Endodermal cell (in vitro differentiated cells): Measurements from ENCODE around the gene TIA1. TPM values are rescaled to one million over a fixed set of nuclear protein-coding genes. Genes with fewer than 3 reads are reported as not detected.
A peak's percentile ranks its signal among the peaks of the same experiment; 100 is the strongest.
"Not testable (repeated sequence)": the region's sequence is repeated elsewhere in the genome, so short reads cannot be mapped to it uniquely, and the experiment has no call there.

Experiments used
- DNase-seq: peaks from one replicate; pipeline ENCODE4 v3.0.0-alpha.2; 2017
- H3K27ac ChIP-seq: 2 replicates; pipeline ENCODE4 v1.5.1; 2013; ENCODE audit warnings: mild to moderate bottlenecking, low read depth, low read length, moderate library complexity
- H3K27me3 ChIP-seq: 2 replicates; pipeline ENCODE4 v1.6.1; 2013; ENCODE audit warnings: mild to moderate bottlenecking, low read length, moderate library complexity; ENCODE audit not compliant: insufficient read depth, control insufficient read depth, poor library complexity, severe bottlenecking
- H3K36me3 ChIP-seq: 2 replicates; pipeline ENCODE4 v1.7.0; 2013; ENCODE audit warnings: mild to moderate bottlenecking, low read length, moderate library complexity; ENCODE audit not compliant: control insufficient read depth, insufficient read depth
- H3K4me1 ChIP-seq: one replicate; pipeline ENCODE4 v1.7.0; 2013; ENCODE audit warnings: low read length; ENCODE audit not compliant: control insufficient read depth, insufficient read depth
- H3K4me3 ChIP-seq: 2 replicates; pipeline ENCODE4 v1.5.1; 2013; ENCODE audit warnings: mild to moderate bottlenecking, low read length, moderate library complexity
- H3K9ac ChIP-seq: 2 replicates; pipeline ENCODE4 v1.6.1; 2013; ENCODE audit warnings: mild to moderate bottlenecking, low read length, moderate library complexity; ENCODE audit not compliant: poor library complexity, severe bottlenecking; ENCODE audit errors: extremely low read depth
- H3K9me3 ChIP-seq: 2 replicates; pipeline ENCODE4 v1.6.1; 2013; ENCODE audit warnings: mild to moderate bottlenecking, low read length, moderate library complexity; ENCODE audit not compliant: control insufficient read depth
- H3K27ac Mint-ChIP-seq: 2 replicates; pipeline ENCODE4 v1.8.0; 2020; ENCODE audit warnings: mixed read lengths
- H3K27me3 Mint-ChIP-seq: 2 replicates; pipeline ENCODE4 v1.8.0; 2021; ENCODE audit warnings: mild to moderate bottlenecking, mixed read lengths; ENCODE audit not compliant: insufficient read depth
- H3K36me3 Mint-ChIP-seq: 2 replicates; pipeline ENCODE4 v1.8.0; 2020; ENCODE audit warnings: low read depth, mixed read lengths
- H3K4me1 Mint-ChIP-seq: 2 replicates; pipeline ENCODE4 v1.8.0; 2020; ENCODE audit warnings: mixed read lengths
- H3K4me3 Mint-ChIP-seq: 2 replicates; pipeline ENCODE4 v1.8.0; 2020; ENCODE audit warnings: mild to moderate bottlenecking, moderate library complexity, mixed read lengths
- H3K9me3 Mint-ChIP-seq: 2 replicates; pipeline ENCODE4 v1.8.0; 2020; ENCODE audit warnings: mild to moderate bottlenecking, mixed read lengths
- WGBS, 2 experiments: methylation state at CpG; one replicate each; pipeline versions ENCODE4 v1.1.5 to v1.1.7; 2013; ENCODE audit warnings: missing lambda C conversion rate in 2 of 2, mixed read lengths in 1 of 2; ENCODE audit not compliant: insufficient coverage in 1 of 2, insufficient read length in 1 of 2; 5-methylcytosine and 5-hydroxymethylcytosine counted together
- total RNA-seq, 2 donors: library from RNA; stranded (reverse); fragmentation: NEBNext Ultra II Directional in 1 of 2; extraction: Animal tissue kit (Norgen Biotek cat#: 25700) in 1 of 2; gene quantifications; 2 replicates in 1 of 2; 3 replicates in 1 of 2; pipeline ENCODE4 v1.2.1, GENCODE V29; 2021
- TF ChIP-seq, protein P1 (sequence below): fragments of 200-600 bp; sonication (generic); conservative IDR thresholded peaks from 2 replicates; pipeline ENCODE4 v1.5.0; 2021; ENCODE audit warnings: antibody characterized with exemption, mild to moderate bottlenecking

The TIA1 gene
- total RNA-seq, 2 donors from 2014 or later: 217 to 256 TPM

DNA sequence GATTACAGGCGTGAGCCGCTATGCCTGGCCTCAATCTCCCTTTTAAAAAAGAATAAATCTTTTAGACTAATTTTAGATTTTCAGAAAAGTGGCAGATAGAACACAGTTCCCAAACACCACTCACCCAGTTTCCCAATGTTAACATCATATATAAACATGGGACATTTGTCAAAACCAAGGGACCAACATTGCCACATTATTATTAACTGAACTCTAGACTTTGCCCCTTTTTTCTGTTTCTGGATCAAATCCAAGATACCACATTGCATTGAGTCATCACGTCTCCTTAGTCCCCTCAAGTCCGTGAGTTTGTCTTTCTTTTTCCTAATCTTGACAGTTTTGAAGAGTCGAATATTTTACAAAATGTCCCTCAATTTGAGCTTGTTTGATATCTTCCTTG lies 60.0 kb downstream of the TIA1 start:
- Histone ChIP-seq H3K9ac (no peak overlapping the region), H3K27ac (no peak overlapping the region), H3K4me3 (no peak overlapping the region), H3K9me3 (no peaks in the 10 kb centered on the region), H3K4me1 (no peaks in the 10 kb centered on the region), H3K36me3 (no peaks in the 10 kb centered on the region), H3K27me3 (no peaks in the 10 kb centered on the region)
- H3K9me3 Mint-ChIP-seq: no peaks in the 10 kb centered on the region
- peak overlapping the region; percentile 29 for H3K27ac Mint-ChIP-seq
- TF ChIP-seq, protein P1, sequence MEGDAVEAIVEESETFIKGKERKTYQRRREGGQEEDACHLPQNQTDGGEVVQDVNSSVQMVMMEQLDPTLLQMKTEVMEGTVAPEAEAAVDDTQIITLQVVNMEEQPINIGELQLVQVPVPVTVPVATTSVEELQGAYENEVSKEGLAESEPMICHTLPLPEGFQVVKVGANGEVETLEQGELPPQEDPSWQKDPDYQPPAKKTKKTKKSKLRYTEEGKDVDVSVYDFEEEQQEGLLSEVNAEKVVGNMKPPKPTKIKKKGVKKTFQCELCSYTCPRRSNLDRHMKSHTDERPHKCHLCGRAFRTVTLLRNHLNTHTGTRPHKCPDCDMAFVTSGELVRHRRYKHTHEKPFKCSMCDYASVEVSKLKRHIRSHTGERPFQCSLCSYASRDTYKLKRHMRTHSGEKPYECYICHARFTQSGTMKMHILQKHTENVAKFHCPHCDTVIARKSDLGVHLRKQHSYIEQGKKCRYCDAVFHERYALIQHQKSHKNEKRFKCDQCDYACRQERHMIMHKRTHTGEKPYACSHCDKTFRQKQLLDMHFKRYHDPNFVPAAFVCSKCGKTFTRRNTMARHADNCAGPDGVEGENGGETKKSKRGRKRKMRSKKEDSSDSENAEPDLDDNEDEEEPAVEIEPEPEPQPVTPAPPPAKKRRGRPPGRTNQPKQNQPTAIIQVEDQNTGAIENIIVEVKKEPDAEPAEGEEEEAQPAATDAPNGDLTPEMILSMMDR: no peak
- H3K36me3 Mint-ChIP-seq: no peaks in the 10 kb centered on the region
- H3K4me1 Mint-ChIP-seq: peaks cover 3% of the 10 kb centered on the region
- WGBS, 2 experiments: 94 to 98% methylated on average over 4 to 5 of the region's 5 CpGs
- no peak for DNase-seq
- no peaks in the 10 kb centered on the region for H3K27me3 Mint-ChIP-seq
- H3K4me3 Mint-ChIP-seq: no peak overlapping the region

DNA sequence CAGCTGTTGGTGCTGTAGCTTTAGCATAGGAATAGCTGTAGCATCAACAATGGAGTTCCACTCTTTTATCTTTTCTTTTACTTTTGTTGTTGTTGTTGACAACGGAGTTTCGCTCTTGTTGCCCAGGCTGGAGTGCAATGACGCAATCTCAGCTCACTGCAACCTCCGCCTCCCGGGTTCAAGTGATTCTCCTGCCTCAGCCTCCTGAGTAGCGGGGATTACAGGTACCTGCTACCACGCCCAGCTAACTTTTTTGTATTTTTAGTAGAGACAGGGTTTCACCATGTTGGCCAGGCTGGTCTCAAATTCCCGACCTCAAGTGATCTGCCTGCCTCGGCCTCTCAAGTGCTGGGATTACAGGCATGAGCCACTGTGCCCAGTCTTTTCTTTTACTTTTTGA lies 61.3 kb downstream of the TIA1 start:
- H3K4me1 Mint-ChIP-seq, H3K27me3 ChIP-seq, H3K27ac Mint-ChIP-seq: not testable (repeated sequence)

DNA sequence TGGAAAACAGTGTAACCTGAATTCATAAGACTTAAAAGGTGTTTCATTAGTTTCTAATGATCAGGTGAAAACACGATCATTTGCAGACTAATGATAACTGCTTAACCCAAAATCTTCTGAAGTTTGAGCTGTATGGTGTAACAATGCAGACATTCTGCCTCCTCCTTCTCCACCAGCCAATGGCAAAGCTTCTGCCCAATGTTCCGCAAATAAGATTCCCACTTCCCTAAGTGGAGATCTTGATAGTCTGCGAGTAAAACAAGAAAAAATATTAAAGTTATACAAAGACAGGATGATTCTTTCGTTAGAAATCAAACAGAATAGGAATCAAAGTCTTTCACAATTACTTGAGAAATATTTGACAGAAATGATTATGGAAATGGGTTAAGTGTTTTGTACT lies 65.7 kb downstream of the TIA1 start:
- Histone ChIP-seq H3K27me3 (no peaks in the 10 kb centered on the region), H3K9ac (no peak overlapping the region), H3K27ac (no peak overlapping the region), H3K4me3 (no peak overlapping the region), H3K36me3 (peaks cover 31% of the 10 kb centered on the region), H3K4me1 (no peaks in the 10 kb centered on the region), H3K9me3 (no peaks in the 10 kb centered on the region)
- Mint-ChIP-seq H3K27me3 (no peaks in the 10 kb centered on the region), H3K27ac (peak overlapping the region; percentile 72), H3K36me3 (peaks cover 24% of the 10 kb centered on the region), H3K4me3 (no peak overlapping the region), H3K4me1 (no peaks in the 10 kb centered on the region), H3K9me3 (no peaks in the 10 kb centered on the region)
- TF ChIP-seq, protein P1: no peak
- no peak for DNase-seq
- 89 to 94% methylated on average over 2 to 4 of the region's 4 CpGs for WGBS, 2 experiments

More for the DNA sequence above, 61.3 kb downstream of the TIA1 start:
- not testable (repeated sequence) for DNase-seq, H3K36me3 Mint-ChIP-seq, H3K27me3 Mint-ChIP-seq, H3K9me3 ChIP-seq, H3K4me1 ChIP-seq, H3K9me3 Mint-ChIP-seq, H3K9ac ChIP-seq, H3K27ac ChIP-seq, H3K4me3 Mint-ChIP-seq, H3K4me3 ChIP-seq, H3K36me3 ChIP-seq
- WGBS, 2 experiments: 93 to 96% methylated on average over 9 of the region's 9 CpGs

DNA sequence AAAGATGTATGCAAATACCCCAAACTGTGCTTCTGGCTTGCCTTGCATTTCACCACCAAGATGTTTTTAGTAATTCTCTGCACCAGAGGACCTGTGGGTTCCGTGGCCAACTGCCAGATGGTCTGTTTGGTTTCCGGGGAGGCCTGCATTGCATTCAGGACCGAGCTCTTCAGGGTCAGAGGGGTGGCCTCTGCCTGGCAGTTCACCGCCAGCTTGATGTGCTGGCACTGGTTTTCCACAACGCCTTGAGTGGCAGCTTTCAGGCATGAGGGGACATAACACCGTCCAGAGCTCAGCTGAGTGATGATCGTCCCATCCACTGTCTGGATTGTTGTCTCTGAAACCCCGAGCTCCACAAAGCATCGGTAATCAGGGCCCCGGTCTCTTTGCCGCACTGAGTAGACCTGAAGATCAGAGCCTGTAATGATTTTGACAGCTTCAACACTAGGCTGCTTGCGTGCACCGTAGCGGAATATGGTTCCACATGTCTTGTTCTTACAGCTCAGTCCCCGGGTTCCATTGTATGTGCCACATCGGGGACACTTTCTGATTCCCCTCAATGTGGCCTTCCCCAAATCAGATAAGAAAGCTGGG lies 67.0 kb downstream of the TIA1 start:
- 94 to 100% methylated on average over 16 of the region's 16 CpGs for WGBS, 2 experiments
- TF ChIP-seq, protein P1: no peak
- Histone ChIP-seq H3K9me3 (no peaks in the 10 kb centered on the region), H3K4me3 (no peak overlapping the region), H3K9ac (no peak overlapping the region), H3K36me3 (peaks cover 38% of the 10 kb centered on the region), H3K27ac (no peak overlapping the region), H3K4me1 (no peaks in the 10 kb centered on the region), H3K27me3 (no peaks in the 10 kb centered on the region)
- Mint-ChIP-seq H3K4me3 (no peak overlapping the region), H3K4me1 (no peaks in the 10 kb centered on the region), H3K9me3 (no peaks in the 10 kb centered on the region), H3K27ac (no peak overlapping the region), H3K27me3 (no peaks in the 10 kb centered on the region), H3K36me3 (peaks cover 35% of the 10 kb centered on the region)
- DNase-seq: no peak
